Liver (tissue), 9 donors: ENCODE measurements around the gene RAB13. TPM values are rescaled to one million over a fixed set of nuclear protein-coding genes. Genes with fewer than 3 reads are reported as not detected.
A peak's percentile ranks its signal among the peaks of the same experiment; 100 is the strongest.

Experiments
- DNase-seq: peaks from one replicate; pipeline ENCODE4 v3.0.0-alpha.2; 2017; ENCODE audit warnings: low spot score
- H3K27ac ChIP-seq, 2 donors: one replicate each; pipeline ENCODE4 v1.7.0; 2013; ENCODE audit warnings: inconsistent platforms in 2 of 2, low read length in 2 of 2, control low read depth in 1 of 2, low read depth in 1 of 2, mild to moderate bottlenecking in 1 of 2
- H3K27me3 ChIP-seq, 4 donors: one replicate each; pipeline versions ENCODE4 v1.6.1 to v1.7.0; 2013; ENCODE audit warnings: low read length in 3 of 4, inconsistent platforms in 1 of 4, mild to moderate bottlenecking in 1 of 4, moderate library complexity in 1 of 4; ENCODE audit not compliant: control insufficient read depth in 4 of 4, insufficient read depth in 4 of 4
- H3K36me3 ChIP-seq, 4 donors: one replicate each; pipeline versions ENCODE4 v1.6.1 to v1.7.0; 2013; ENCODE audit warnings: low read length in 3 of 4, mild to moderate bottlenecking in 3 of 4, low read depth in 1 of 4, moderate library complexity in 1 of 4; ENCODE audit not compliant: control insufficient read depth in 4 of 4, insufficient read depth in 3 of 4
- H3K4me1 ChIP-seq, 4 donors: one replicate each; pipeline versions ENCODE4 v1.6.1 to v1.7.0; 2013; ENCODE audit warnings: low read length in 3 of 4, mild to moderate bottlenecking in 3 of 4, moderate library complexity in 1 of 4; ENCODE audit not compliant: control insufficient read depth in 4 of 4, insufficient read depth in 4 of 4
- H3K4me3 ChIP-seq, 3 donors: one replicate each; pipeline versions ENCODE4 v1.6.1 to v1.7.0; 2013; ENCODE audit warnings: low read length in 3 of 3, control low read depth in 1 of 3, low read depth in 1 of 3, mild to moderate bottlenecking in 1 of 3
- H3K9ac ChIP-seq, 2 donors: one replicate each; pipeline ENCODE4 v1.7.0; 2013; ENCODE audit warnings: low read length in 2 of 2, mild to moderate bottlenecking in 2 of 2, moderate library complexity in 2 of 2, control low read depth in 1 of 2, low read depth in 1 of 2
- H3K9me3 ChIP-seq, 4 donors: one replicate each; pipeline versions ENCODE4 v1.6.1 to v1.7.0; 2013; ENCODE audit warnings: low read length in 3 of 4; ENCODE audit not compliant: control insufficient read depth in 4 of 4
- ATF3 ChIP-seq: IDR thresholded peaks from 2 replicates; pipeline ENCODE4 v1.6.1; 2016; ENCODE audit warnings: antibody characterized with exemption
- FOXA1 ChIP-seq: IDR thresholded peaks from 2 replicates; pipeline ENCODE4 v1.6.1; 2016; ENCODE audit warnings: antibody characterized with exemption
- GABPA ChIP-seq, 2 donors: IDR thresholded peaks in 1 of 2; conservative IDR thresholded peaks in 1 of 2; 2 replicates each; pipeline ENCODE4 v1.6.1; 2016; ENCODE audit warnings: antibody characterized with exemption in 2 of 2, mild to moderate bottlenecking in 1 of 2, moderate library complexity in 1 of 2
- JUND ChIP-seq, 2 donors: IDR thresholded peaks; 2 replicates each; pipeline ENCODE4 v1.6.1; 2016; ENCODE audit warnings: antibody characterized with exemption in 2 of 2
- NR2F2 ChIP-seq: IDR thresholded peaks from 2 replicates; pipeline ENCODE4 v1.6.1; 2016; ENCODE audit warnings: antibody characterized with exemption
- RAD21 ChIP-seq, 2 donors: IDR thresholded peaks; 2 replicates each; pipeline ENCODE4 v1.6.1; 2016; ENCODE audit warnings: antibody characterized with exemption in 2 of 2, mild to moderate bottlenecking in 2 of 2
- REST ChIP-seq: IDR thresholded peaks from 2 replicates; pipeline ENCODE4 v1.6.1; 2016; ENCODE audit warnings: antibody characterized with exemption, mild to moderate bottlenecking
- TAF1 ChIP-seq: conservative IDR thresholded peaks from 2 replicates; pipeline ENCODE4 v1.6.1; 2016; ENCODE audit warnings: antibody characterized with exemption, mild to moderate bottlenecking
- YY1 ChIP-seq: IDR thresholded peaks from 2 replicates; pipeline ENCODE4 v1.6.1; 2016; ENCODE audit warnings: antibody characterized with exemption, mild to moderate bottlenecking
- WGBS: extraction: QIAGEN DNeasy Blood & Tissue Kit; methylation state at CpG from one replicate; pipeline ENCODE4 v1.1.7; 2013; 5-methylcytosine and 5-hydroxymethylcytosine counted together
- polyA plus RNA-seq, 2 donors: library from polyadenylated mRNA; stranded (reverse) in 1 of 2; unstranded in 1 of 2; fragments of 200-250 nt in 1 of 2; fragments of >200 nt in 1 of 2; fragmentation: Nextera tagmentation in 1 of 2; extraction: Ambion mirVana in 1 of 2; gene quantifications; one replicate each; pipeline versions ENCODE4 v1.2.1 to v1.2.3, GENCODE V29; 2013 to 2015
- total RNA-seq, 2 donors: library from RNA; depleted of rRNA; stranded (reverse); fragments of >200 nt; gene quantifications; one replicate each; pipeline ENCODE4 v1.2.3, GENCODE V29; 2014
- TF ChIP-seq, protein P1 (sequence below): IDR thresholded peaks from 2 replicates; pipeline ENCODE4 v1.6.1; 2016; ENCODE audit warnings: antibody characterized with exemption
- donor health status: healthy.
- donor health status: healthy.
- donor health status: healthy.
- donor health status: healthy.
- donor health status: healthy.

Gene RAB13
- total and polyA plus RNA-seq, 4 donors: 18.0 to 72.9 (median 32.5) TPM

GRCh38 chr1:153944827-153945117 is 41.4 kb downstream of the RAB13 start:
- DNase-seq: no peak
- H3K9me3 ChIP-seq: no peaks in the 10 kb centered on the region
- H3K27ac ChIP-seq: peak overlapping the region; percentile 94 to 95
- H3K4me3 ChIP-seq: peak overlapping the region; percentile 22 to 97 (median 80)
- no peaks in the 10 kb centered on the region for H3K27me3 ChIP-seq
- H3K36me3 ChIP-seq: peaks cover 5 to 35% (median 16%) of the 10 kb centered on the region in 4 donors
- H3K4me1 ChIP-seq: peaks cover 14 to 38% (median 24%) of the 10 kb centered on the region in 4 donors
- peak overlapping the region in 1 of 2 donors; percentile 56 for H3K9ac ChIP-seq
- WGBS: 76% methylated on average over 3 of the region's 3 CpGs
- TF ChIP-seq TAF1 (no peak), YY1 (no peak), REST (no peak), GABPA (IDR thresholded peaks at IDR 0.05 in 1 of 2, conservative IDR thresholded peaks at IDR 0.05 in 1 of 2) (no peak)

GRCh38 chr1:153944005-153944826 is 41.9 kb downstream of the RAB13 start:
- no peak for DNase-seq
- no peak overlapping the region for H3K4me3 ChIP-seq
- H3K27ac ChIP-seq: peak overlapping the region; percentile 94 to 95
- no peaks in the 10 kb centered on the region for H3K27me3 ChIP-seq
- peaks cover 14 to 38% (median 24%) of the 10 kb centered on the region in 4 donors for H3K4me1 ChIP-seq
- H3K9ac ChIP-seq: peak overlapping the region in 1 of 2 donors; percentile 56
- TF ChIP-seq YY1: no peak
- no peak for TF ChIP-seq JUND (IDR thresholded peaks at IDR 0.05)
- no peak for TF ChIP-seq NR2F2
- TF ChIP-seq FOXA1: no peak
- no peak for TF ChIP-seq ATF3
- TF ChIP-seq RAD21 (IDR thresholded peaks at IDR 0.05): no peak
- TF ChIP-seq, protein P1, sequence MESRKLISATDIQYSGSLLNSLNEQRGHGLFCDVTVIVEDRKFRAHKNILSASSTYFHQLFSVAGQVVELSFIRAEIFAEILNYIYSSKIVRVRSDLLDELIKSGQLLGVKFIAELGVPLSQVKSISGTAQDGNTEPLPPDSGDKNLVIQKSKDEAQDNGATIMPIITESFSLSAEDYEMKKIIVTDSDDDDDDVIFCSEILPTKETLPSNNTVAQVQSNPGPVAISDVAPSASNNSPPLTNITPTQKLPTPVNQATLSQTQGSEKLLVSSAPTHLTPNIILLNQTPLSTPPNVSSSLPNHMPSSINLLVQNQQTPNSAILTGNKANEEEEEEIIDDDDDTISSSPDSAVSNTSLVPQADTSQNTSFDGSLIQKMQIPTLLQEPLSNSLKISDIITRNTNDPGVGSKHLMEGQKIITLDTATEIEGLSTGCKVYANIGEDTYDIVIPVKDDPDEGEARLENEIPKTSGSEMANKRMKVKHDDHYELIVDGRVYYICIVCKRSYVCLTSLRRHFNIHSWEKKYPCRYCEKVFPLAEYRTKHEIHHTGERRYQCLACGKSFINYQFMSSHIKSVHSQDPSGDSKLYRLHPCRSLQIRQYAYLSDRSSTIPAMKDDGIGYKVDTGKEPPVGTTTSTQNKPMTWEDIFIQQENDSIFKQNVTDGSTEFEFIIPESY: no peak
- 91% methylated on average over 15 of the region's 15 CpGs for WGBS
- peaks cover 5 to 39% (median 16%) of the 10 kb centered on the region in 4 donors for H3K36me3 ChIP-seq
- no peaks in the 10 kb centered on the region for H3K9me3 ChIP-seq
